GM19023 (cell line): Measurements from ENCODE around the gene LMO7.
"Not testable (repeated sequence)": the region's sequence is repeated elsewhere in the genome, so short reads cannot be mapped to it uniquely, and the experiment has no call there.

Experiments used
- ATAC-seq: cut with Tn5 transposase; IDR thresholded peaks from one replicate; pipeline ENCODE4 v1.9.1; 2021; ENCODE audit warnings: mild to moderate bottlenecking, moderate library complexity; ENCODE audit not compliant: unreplicated experiment

LMO7 gene

DNA sequence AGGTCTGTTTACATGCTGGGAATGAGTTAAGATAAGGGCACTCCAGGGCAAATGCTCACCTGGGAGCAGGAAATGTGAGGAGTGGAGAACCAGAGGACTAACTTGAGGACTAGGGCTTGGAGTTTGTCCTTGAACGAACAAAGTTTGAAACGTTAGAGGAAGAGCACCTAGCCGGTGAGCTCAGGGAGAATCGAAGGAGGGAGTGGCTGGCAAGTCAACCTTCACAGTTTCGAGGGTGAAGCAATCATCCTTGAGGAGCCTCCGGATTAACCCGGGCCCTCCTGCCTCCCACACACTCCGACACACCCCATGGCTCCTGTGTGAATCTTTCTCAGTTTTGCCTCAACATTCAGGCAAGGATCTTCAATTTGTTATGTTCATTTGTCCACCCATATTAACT, 58.6 kb downstream of the LMO7 start:
- ATAC-seq = no peak

DNA sequence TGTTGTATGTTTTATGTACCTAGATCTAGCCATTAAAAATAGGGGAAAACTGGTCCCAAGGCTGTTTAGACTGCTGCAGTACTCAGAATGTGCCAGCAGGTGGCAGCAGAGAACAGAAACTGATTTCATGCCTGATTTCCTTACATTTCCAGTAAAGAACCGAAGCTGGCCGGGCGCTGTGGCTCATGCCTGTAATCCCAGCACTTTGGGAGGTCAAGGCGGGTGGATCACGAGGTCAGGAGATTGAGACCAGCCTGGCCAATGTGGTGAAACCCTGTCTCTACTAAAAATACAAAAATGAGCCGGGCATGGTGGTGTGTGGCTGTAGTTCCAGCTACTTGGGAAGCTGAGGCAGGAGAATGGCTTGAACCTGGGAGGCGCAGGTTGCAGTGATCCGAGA, 59.8 kb downstream of the LMO7 start:
- peak; percentile 86 for ATAC-seq

DNA sequence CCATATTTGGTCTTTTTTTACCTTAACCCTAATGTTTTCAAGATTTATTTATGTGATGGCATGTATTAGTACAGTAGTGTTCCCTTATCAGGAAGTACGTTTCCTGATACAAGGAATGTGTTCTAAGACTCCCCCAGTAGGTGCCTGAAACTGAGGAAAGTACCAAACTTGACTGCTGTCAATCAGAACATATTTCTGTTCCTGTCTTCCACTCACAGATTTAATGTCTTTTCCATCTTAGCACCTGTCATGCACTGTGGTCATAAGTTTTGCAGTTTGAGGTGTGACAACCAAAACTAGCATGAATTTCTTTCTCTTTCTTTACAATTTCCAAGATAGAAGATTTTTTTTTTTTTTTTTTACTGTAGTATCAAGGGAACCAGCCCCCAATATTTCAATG, 62.9 kb downstream of the LMO7 start:
- ATAC-seq = no peak

DNA sequence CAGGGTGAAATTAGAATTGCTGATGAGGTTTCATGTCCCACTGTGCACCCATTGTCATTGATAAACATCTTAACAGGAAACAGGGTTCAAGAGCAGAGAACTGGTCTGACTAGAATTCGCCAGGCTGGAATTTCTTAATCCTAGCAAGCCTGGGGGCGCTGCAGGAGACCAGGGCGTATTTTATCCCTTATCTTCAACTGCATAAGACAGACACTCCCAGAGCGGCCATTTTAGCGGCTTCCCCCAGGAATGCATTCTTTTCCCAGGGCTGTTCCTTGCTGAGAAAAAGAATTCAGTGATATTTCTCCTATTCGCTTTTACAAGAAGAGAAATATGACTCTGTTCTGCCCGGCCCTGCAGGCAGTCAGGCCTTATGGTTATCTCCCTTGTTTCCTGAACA, 63.6 kb downstream of the LMO7 start:
- not testable (repeated sequence) for ATAC-seq

DNA sequence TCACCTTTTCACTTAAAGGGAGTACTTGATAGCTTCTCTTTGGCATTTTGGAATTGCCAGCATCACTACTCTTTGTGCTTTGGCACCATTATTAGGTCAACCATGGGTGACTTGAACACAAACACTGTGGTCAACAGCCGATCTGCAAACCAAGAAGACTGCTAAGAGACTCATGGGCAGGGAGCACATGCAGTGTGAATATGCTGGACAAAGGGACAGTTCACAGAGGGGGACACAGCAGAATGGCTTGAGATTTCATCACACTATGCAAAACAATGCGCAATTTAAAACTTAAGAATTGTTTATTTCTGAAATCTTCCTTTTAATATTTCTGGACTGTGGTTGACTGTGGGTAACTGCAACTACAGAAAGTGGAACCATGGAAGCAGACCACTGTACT, 64.4 kb downstream of the LMO7 start:
- no peak for ATAC-seq

DNA sequence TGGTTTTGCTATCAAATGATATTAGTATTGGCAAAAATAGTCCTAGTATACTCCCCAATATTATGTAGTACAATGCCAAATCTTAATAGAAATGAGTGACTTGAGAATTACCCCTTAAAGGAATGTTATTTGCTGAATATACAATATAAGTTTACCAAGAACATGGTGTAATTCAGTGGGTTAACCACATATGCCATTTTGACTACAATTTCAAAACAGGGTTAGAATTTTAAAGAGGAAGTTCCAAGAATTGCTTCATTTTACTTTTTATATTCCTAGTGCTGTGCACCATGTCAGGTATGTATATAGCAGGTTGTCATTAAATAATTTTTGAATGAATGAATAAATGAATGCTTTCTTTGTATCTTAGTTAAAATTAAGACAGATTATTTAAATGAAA, 66.3 kb downstream of the LMO7 start:
- ATAC-seq = no peak

DNA sequence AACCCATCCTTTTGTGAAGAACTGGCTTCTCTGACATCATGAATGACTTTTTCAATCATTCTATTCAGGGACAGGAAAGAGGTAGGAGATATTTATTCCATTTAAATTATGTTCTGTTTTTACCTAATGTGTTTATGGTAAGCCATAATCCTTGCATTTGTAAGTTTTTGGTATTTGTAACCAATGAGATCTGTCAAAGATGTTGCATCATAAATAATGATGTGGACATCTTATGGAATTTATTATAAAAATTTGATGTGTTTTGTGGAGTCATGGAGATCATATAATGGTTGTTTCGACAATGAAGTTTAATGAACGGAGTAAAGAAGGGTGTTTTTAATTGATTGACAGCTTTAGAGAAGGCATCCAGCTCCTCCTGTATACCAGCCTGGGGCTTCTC, 67.6 kb downstream of the LMO7 start:
- no peak for ATAC-seq

DNA sequence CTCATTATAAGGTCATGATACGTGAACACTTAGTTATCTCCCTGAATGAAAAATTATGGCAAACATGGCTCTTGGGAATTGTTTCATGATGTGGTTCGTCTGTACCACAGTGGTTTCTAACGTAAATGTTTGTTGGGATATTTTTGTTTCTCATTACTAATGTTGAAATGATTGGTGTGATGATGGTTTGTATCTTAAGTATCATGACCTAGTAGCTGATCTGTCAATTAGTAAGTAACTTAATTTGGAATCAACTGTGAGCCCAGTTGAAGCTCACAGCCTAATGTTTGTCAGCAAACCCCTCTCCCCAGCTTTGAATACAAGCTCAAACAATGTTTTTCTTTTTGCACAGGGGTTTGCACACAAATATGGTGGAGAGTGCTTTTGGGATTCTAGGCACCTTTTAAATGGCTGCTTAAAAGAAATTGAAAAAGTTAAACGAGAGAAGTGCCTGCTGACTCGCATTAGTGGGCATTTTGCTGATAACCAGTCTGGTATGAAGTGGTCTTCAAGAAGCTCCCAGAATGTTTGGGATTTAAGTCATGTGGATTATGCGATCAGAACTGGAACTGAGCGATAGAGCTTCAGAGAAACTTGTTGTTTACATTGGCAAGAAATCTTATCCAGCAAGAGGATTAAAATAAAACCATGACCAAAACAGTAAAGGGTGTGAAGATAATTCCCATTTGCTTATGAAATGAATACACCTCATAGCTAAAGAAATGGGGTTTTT, 68.2 kb downstream of the LMO7 start:
- ATAC-seq = no peak

DNA sequence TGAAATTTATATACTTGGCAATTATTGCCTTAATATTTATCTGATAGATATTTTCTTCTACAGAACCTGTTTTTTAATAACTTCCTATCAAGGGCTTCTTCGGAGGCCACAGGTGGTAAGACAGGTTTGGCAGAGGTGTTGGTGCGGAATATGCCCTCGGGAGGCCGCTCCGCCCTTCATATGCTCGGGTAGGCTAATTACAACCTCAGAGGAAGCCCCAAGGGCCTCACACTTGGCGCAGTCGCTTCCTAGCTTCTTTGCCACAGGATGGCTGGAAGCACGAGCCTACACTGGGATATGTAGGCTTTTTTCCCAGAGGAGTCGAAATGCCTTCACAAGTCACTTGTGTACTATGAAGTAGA, 68.8 kb downstream of the LMO7 start:
- ATAC-seq = no peak

DNA sequence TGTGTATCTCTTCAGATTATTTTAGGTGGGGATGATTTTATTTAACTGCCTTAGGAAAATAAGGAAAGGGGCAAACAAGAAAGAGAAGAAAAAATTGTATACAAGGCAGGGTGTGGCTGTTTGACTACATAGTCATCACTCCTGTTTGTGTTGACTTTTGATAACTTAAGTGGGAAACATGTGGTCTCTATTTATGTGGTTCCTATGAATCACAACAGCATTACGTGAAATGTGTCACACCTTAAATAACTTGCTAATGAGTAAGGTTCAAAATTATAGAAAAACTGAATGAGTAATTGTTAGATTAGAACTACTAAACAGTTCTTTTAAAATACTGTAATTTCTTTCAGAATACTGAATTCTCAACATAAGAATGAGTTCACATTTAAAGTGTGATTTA, 69.3 kb downstream of the LMO7 start:
- ATAC-seq = no peak

DNA sequence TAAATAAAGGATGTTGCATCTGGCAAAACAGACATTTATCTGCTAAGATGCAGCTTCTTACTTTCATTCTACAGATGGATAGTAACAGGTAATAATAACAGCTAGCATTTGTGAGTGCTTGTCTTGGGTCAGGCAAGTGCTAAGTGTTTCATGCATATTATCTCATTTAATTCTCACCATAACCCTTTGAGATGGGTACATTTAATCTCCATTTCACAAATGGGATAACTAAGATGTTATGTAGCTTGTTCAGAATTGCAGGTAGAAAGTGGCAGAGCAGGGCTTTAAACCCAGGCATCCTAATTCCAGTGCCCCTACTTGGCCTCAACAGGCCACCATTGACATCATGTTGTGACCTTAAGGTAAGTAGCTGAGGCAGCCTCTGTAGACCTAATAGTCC, 69.8 kb downstream of the LMO7 start:
- ATAC-seq = no peak

DNA sequence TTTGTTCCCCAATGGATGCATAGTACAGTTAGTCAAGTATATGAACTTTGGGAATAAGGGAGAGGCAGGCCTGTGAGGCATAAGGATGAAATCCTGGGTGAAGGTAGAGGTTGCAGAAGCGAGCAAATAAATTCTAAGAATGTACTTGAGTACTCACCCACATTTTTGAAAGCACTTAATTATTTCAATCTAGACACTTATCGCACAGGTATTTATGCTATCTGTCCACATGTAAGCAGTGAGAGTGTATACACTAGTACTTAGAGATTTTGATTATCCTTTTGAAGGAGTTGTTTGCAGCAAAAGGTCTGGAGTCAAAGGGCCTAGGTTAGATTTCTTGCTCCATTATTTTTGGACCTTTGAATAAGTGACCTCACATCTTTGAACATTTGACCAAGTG, 77.7 kb downstream of the LMO7 start:
- no peak for ATAC-seq

DNA sequence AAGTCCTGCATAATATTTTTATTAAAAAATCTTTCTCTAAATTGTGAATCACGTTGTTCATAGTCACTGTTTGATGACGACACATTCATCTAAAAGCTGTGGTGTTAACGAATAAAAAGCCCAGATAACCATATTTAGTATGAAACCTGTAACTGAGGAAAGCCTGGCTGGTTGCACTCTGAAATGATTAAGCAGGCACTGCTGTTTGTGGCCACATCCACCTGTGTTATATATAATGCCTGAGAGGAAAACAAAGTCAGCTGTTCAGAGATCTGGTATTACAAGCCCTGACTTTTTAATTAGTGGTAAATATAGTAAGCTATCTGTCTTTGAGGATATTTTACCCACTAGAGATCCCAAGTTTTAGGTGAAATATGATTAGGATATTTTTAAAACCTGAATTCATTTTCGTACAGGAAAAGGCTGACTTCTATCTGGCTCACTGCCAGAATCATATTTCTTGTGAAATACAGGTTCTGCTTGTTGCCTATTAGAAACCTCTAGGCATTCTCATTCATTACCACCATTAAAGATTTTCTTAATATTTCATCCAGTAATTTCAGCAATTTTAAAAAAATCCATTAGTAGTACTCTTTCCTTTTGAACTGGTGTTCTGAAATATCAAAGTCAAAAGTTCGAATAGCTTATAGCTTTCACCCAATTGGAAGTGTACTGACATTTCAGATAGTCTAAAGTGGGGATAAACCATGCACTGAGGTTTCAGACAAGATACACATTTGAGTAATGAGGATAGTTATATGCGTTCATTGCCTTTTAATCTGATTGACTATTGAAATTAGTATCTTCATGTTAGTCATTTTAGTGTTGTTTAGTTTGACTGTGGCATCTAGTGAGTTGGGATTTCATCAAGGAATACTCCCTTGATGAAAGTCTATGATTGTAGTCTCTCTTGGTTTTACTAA, 79.7 kb downstream of the LMO7 start:
- ATAC-seq = peak; percentile 84

DNA sequence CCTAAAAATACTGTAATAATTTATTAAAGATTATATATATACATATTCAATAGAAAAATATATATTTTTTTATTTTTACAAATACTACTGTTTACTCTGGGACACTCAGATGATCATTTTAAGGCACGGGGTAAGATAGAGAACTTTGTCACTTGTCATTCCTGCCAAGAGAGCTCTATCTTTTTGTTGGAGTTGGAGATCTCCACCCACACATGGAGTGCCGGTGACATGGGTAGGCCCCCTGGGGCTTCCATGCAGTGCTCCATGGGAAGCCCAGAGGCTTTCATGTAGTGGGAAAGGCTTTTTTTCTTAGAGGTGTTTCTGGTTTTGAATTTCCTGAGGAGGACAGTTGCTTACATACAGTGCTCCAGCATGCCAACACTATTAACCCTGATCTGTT, 81.4 kb downstream of the LMO7 start:
- ATAC-seq = no peak

DNA sequence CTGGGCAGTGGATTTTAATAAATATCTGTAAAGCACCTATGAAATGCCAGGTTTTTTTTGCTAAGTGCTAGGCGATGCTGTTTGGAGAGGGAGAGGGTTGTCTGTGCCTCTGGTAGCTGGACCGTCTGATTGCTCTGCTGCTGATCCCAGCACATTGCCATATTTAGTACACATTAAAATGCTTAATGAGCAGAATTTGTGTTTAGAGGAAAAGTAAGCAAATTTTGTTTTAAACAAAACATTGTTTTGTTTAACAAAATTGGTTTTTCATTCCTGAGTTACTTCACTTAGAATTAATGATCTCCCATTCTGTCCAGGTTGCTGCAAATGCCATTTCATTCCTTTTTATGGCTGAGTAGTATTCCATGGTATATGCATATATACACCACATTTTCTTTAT, 85.2 kb downstream of the LMO7 start:
- ATAC-seq = no peak

DNA sequence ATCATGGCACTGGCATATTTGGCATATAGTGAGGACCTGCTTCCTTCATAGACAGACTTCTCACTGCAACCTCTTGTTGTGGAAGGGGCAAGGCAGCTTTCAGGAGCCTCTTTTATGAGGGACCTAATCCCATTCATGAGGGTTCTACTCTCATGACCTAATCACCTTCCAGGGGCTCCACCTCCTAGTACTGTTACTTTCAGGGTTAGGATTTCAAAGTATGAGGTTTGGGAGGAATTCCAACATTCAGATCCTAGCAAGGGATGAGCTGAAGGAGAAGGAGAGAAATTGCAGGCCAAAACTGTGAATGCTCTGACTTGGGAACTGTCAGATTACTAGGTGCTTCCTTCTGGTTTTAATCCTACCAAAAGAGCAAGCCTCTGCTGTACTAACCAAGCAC, 87.8 kb downstream of the LMO7 start:
- ATAC-seq = no peak

DNA sequence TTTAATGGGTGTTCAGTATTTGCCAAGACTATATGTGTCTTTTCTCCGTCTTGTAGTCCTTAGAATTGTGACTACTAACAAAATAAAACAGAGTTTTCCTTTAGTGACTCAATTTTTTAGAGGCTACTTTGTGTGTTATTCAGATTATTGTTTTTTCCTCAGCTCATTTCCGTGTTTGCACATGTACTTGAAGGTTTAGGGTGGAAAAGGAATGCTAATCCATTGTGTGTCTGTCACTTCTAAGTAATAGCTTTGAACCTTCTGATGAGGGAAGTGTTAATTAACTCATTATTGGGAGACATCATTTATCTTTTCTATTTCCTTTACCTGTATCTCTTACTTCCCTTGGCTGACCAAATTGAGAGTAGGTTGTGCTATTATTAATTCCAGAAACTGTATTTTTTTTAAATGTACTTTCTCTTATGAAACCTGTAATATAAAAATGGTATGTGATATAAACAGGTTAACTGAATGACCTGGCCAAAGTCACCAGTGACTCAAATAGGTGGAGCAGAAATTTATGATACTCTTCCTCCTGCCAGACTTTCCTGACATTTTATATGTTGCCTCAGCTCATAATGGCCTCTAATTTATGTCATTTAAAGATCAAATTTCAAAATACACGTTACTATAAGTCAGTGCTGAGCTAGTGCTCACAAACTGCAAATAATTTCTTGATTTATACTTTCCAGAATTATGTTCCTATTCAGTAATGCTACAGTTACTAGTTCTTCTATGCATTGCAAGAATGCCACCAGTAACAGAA, 88.8 kb downstream of the LMO7 start:
- no peak for ATAC-seq

DNA sequence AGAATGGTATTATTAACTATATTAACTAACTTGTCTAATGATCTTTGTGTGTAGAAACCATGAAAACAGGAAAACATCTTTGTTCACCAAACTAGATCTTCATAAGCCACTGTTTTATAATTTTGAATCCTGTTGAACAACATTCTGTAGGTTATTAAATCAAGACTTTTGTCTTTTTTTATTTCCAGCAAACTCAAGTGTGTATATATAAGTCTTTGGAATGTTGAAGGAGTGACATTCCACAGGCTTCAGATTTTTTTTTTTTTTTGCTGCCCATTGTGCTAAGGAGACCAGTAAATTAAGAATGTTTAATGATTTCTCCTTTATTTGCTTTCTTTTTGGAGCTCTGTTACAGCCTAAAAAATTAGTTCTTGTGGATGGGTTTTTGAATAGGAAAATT, 89.6 kb downstream of the LMO7 start:
- no peak for ATAC-seq

DNA sequence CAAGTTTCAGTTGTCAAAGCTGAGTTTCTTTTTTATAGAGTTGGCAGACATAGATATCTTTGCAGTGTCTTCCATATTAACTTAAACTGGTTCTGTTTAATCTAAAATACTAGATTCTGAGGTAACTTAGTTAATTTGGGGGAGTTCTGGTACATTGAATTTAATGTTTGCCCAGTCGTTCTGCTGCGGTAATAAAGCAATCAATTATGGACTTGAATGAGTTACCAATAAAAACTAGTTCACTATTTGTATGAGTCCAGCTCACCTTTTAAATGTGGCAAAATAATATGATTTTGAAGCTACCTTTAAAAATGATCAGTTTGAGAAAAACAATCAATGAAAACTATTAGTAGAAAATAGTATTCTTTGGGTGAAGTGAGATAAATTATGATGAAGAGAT, 90.2 kb downstream of the LMO7 start:
- ATAC-seq = no peak

DNA sequence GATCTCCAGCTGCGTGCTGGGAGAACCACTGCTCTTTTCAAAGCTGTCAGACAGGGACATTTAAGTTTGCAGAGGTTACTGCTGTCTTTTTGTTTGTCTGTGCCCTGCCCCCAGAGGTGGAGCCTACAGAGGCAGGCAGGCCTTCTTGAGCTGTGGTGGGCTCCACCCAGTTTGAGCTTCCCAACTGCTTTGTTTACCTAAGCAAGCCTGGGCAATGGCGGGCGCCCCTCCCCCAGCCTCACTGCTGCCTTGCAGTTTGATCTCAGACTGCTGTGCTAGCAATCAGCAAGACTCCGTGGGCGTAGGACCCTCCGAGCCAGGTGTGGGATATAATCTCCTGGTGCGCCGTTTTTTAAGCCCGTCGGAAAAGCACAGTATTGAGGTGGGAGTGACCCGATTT, 97.0 kb downstream of the LMO7 start:
- not testable (repeated sequence) for ATAC-seq

DNA sequence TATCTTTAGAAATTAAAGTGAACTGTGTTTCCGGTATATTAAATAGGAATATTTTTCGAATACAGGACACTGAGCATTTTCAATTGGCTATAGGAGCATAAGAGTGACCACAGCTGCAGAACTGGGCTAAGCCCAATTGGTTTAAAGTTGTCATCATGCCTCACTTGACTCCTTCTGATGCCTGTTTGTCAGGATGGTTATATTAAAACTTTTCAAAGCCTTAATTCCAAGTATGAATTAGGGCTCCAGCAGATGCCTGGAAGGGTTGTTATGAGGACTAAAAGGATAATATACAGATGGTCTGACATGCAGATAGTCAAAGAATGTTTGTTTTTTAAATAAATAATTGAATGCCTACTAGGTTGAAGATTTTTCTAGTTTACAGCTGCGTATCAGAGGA, 100.0 kb downstream of the LMO7 start:
- no peak for ATAC-seq

DNA sequence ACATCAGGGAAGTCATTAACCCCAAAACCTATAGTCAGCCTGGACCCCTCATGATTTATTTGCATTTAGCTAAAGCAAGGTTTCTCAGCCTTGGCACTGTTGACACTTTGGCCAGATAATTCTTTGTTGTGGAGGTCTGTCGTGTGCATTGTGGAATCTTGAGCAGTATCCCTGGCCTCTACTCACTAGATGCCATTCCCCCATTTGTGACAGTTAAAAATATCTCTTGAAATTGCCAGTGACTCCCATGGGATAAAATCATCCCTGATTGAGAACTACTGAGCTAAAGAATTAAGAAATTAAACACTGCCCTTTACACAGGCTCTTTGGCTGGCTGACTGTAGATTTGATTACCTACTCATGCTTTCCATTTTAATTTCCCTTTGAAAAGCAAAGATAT, 102.7 kb downstream of the LMO7 start:
- no peak for ATAC-seq
